Superior temporal gyrus (tissue), 1 donor: ENCODE results near the gene ZCWPW2.

ENCODE experiments used
- DNase-seq: peaks from one replicate; pipeline ENCODE4 v3.0.0-alpha.2; 2016; ENCODE audit errors: extremely low spot score

Gene ZCWPW2

DNA sequence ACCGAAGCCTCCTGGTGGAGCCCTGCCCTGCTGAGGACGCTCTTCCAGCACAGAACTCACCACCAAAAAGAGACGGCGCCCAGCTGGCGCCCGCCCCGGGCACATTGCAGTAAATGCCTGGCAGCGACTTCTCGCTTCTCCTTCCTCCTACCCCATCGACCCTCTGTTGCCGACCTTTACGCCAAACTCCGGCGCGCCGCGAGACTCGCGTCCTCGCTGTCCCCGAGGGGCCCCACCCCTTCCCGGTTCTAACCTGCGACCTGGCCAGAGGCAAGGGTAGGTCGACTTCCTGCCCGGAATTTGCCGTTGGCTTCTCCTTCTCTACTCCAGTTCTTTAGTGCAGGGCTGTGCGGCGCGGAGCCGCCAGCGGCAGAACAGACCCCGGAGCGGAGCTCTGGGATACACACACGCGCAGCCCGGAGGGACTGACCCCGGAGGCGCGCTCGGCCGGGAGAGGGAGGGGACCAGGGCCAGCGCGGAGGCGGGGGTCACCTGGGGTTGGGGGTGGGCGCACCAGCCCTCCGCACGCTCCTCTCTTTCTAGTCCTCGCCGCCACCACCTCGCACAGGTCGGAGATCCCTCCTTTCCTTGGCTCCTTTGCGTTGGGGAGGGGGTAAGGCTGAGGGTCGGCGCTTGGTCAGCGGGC is 226.7 kb downstream of the ZCWPW2 start:
- DNase-seq, result no peak
